COLO668 (cell line): ENCODE measurements around the gene VWA8.
A peak's percentile ranks its signal among the peaks of the same experiment; 100 is the strongest.

Experiments
- DNase-seq: peaks from one replicate; lab custom pipeline; 2025; ENCODE audit not compliant: unreplicated experiment; lab: John Stamatoyannopoulos, UW

The VWA8 gene

GRCh38 chr13:41960637-41961465, at the start of gene VWA8:
TSS of gene VWA8 (minus strand) at chr13:41961109. CDS start at chr13:41961015, 94 bp downstream.
- DNase-seq: peak; percentile 95

GRCh38 chr13:42009057-42009456, 48.1 kb upstream of the VWA8 start:
- no peak for DNase-seq

GRCh38 chr13:42007844-42008243, 46.9 kb upstream of the VWA8 start:
- no peak for DNase-seq

GRCh38 chr13:42002066-42002465, 41.2 kb upstream of the VWA8 start:
- DNase-seq: no peak

GRCh38 chr13:42001580-42001979, 40.7 kb upstream of the VWA8 start:
- no peak for DNase-seq

- no peak for DNase-seq
These were observed 39.9 kb upstream of the VWA8 start for GRCh38 chr13:42000846-42001245.

GRCh38 chr13:41997396-41997795, 36.5 kb upstream of the VWA8 start:
- DNase-seq: no peak

- DNase-seq: no peak
These were observed 35.0 kb upstream of the VWA8 start for GRCh38 chr13:41995946-41996345.

- no peak for DNase-seq
These were observed 34.4 kb upstream of the VWA8 start for GRCh38 chr13:41995336-41995735.

GRCh38 chr13:41994696-41995095, 33.8 kb upstream of the VWA8 start:
- no peak for DNase-seq

- DNase-seq: no peak
These were observed 31.0 kb upstream of the VWA8 start for GRCh38 chr13:41991936-41992335.

GRCh38 chr13:41988244-41988643, 27.3 kb upstream of the VWA8 start:
- DNase-seq: no peak

- DNase-seq: no peak
These were observed 25.0 kb upstream of the VWA8 start for GRCh38 chr13:41985788-41986508.

- no peak for DNase-seq
These were observed 21.2 kb upstream of the VWA8 start for GRCh38 chr13:41981951-41982715.

GRCh38 chr13:41978007-41978406, 17.1 kb upstream of the VWA8 start:
- DNase-seq: no peak

GRCh38 chr13:41976476-41976875, 15.6 kb upstream of the VWA8 start:
- no peak for DNase-seq

GRCh38 chr13:41974262-41974900, 13.5 kb upstream of the VWA8 start:
- no peak for DNase-seq

GRCh38 chr13:41973247-41973741, 12.4 kb upstream of the VWA8 start:
- no peak for DNase-seq

GRCh38 chr13:41971848-41972247, 10.9 kb upstream of the VWA8 start:
- no peak for DNase-seq

GRCh38 chr13:41970918-41971317, 10.0 kb upstream of the VWA8 start:
- DNase-seq: no peak

- no peak for DNase-seq
These were observed 9.1 kb upstream of the VWA8 start for GRCh38 chr13:41970022-41970421.
